ENCODE measurements around the gene IRAK3. TPM values are rescaled to one million over a fixed set of nuclear protein-coding genes. Genes with fewer than 3 reads are reported as not detected.

The IRAK3 gene
- total and polyA plus RNA-seq, 10 donors: 4.4 to 157 (median 73.5) TPM

DNA sequence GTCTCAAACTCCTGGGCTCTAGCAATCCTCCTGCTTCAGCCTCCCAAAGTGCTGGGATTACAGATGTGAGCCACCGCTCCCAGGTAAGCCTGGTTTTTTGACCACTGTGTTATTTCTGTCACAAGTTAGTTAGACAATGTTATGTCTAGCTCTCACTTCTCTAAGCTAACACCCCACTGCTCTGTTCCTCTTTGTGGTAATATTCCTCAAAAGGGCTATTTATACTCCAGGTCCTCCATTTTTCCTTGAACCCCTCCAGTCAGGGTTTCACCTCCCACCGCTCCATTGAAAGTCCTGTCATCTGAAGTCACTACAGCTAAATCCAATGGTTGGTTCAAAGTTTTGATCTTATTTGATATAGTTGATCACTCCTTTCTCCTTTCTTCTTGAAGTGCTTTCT is 5.1 kb downstream of the IRAK3 start:
- H3K27ac ChIP-seq: peak overlapping the region in 7 of 8 donors; percentile 11 to 99 (median 38)
- peaks cover 19 to 96% (median 65%) of the 10 kb centered on the region in 6 donors for H3K4me1 ChIP-seq
- 83 to 91% (median 85%) methylated on average over 2 of the region's 2 CpGs for WGBS, 5 donors

DNA sequence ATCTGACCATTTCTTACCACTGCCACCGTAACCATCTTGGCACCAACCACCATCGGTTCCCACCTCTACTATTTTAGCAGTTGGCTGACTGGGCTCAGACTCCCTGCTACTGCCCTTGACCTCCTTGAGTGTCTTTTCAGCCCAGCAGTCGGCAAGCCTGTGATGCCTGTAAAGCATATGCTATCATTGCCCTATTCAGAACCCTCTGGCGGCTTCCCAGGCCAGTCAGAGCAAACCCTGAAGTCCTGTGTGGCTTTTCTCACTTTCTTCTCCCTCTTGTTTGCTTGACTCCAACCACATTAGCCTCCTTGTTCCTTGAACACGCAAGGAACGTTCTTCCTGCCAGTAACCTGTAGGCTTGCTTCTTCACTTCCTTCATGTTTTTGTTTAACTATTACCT is 6.2 kb downstream of the IRAK3 start:
- peak in 1 of 3 donors; percentile 39 for TF ChIP-seq POLR2AphosphoS5 (IDR thresholded peaks at IDR 0.05)
- no peak for TF ChIP-seq POLR2A (IDR thresholded peaks at IDR 0.05)
- 47 to 70% (median 54%) methylated on average over 6 of the region's 6 CpGs for WGBS, 5 donors
- intact Hi-C loops (cut with DNase I; ENCODE audit: low total_unique reads): no loop called here

More for the DNA sequence above, 5.1 kb downstream of the IRAK3 start:
- H3K27me3 ChIP-seq (replicated peaks in 1 of 7): peaks cover 0 to 12% (median 0%) of the 10 kb centered on the region in 7 donors
- DNase-seq: no peak
- intact Hi-C loops (cut with DNase I; ENCODE audit: low total_unique reads): no loop called here
- H3K36me3 ChIP-seq: peaks cover 0 to 28% (median 0%) of the 10 kb centered on the region in 6 donors
- TF ChIP-seq, protein P1, sequence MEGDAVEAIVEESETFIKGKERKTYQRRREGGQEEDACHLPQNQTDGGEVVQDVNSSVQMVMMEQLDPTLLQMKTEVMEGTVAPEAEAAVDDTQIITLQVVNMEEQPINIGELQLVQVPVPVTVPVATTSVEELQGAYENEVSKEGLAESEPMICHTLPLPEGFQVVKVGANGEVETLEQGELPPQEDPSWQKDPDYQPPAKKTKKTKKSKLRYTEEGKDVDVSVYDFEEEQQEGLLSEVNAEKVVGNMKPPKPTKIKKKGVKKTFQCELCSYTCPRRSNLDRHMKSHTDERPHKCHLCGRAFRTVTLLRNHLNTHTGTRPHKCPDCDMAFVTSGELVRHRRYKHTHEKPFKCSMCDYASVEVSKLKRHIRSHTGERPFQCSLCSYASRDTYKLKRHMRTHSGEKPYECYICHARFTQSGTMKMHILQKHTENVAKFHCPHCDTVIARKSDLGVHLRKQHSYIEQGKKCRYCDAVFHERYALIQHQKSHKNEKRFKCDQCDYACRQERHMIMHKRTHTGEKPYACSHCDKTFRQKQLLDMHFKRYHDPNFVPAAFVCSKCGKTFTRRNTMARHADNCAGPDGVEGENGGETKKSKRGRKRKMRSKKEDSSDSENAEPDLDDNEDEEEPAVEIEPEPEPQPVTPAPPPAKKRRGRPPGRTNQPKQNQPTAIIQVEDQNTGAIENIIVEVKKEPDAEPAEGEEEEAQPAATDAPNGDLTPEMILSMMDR (IDR thresholded peaks at IDR 0.05 in 8 of 11, conservative IDR thresholded peaks at IDR 0.05 in 3 of 11): no peak
- no peak for TF ChIP-seq POLR2AphosphoS5 (IDR thresholded peaks at IDR 0.05)
- TF ChIP-seq POLR2A (IDR thresholded peaks at IDR 0.05): no peak
- no peak overlapping the region for H3K4me3 ChIP-seq
- no peaks in the 10 kb centered on the region for H3K9me3 ChIP-seq

DNA sequence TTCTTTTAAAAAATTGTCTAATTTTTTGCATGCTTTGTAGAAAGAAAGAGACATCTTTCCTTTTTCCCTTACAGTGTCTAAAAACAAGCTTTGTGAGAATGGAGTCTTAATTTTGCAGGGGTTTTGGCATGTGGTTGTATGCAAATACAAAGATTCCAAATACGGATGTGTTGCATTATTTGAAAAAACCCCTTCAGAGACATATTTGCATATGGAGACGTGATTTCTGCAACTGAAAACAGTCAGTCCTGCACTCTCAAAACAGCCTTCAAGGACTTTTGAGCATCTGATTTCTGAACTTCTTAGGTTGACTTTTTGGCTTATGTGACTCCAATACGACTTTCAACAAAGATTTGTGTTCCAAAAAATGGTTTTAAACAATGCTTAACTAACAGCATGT is 7.8 kb downstream of the IRAK3 start:
- no peak for TF ChIP-seq POLR2AphosphoS5 (IDR thresholded peaks at IDR 0.05)
- TF ChIP-seq, protein P1 (IDR thresholded peaks at IDR 0.05 in 8 of 11, conservative IDR thresholded peaks at IDR 0.05 in 3 of 11): no peak
- no peak for TF ChIP-seq POLR2A (IDR thresholded peaks at IDR 0.05)
- H3K4me3 ChIP-seq: no peak overlapping the region
- intact Hi-C loops (cut with DNase I; ENCODE audit: low total_unique reads): no loop called here
- 25 to 34% (median 28%) methylated on average over 3 of the region's 3 CpGs for WGBS, 5 donors
- peaks cover 19 to 78% (median 58%) of the 10 kb centered on the region in 6 donors for H3K4me1 ChIP-seq
- DNase-seq: no peak
- peak overlapping the region in 7 of 8 donors; percentile 20 to 99 (median 70) for H3K27ac ChIP-seq
- no peaks in the 10 kb centered on the region for H3K27me3 ChIP-seq (replicated peaks in 1 of 7)
- H3K9me3 ChIP-seq: peaks cover 0 to 8% (median 6%) of the 10 kb centered on the region in 8 donors
- peaks cover 0 to 39% (median 0%) of the 10 kb centered on the region in 6 donors for H3K36me3 ChIP-seq

More for the DNA sequence above, 6.2 kb downstream of the IRAK3 start:
- Histone ChIP-seq H3K27me3 (replicated peaks in 1 of 7) (peaks cover 0 to under 1% (median 0%) of the 10 kb centered on the region in 7 donors), H3K27ac (peak overlapping the region in 7 of 8 donors; percentile 22 to 99 (median 70)), H3K36me3 (peaks cover 0 to 28% (median 0%) of the 10 kb centered on the region in 6 donors), H3K4me1 (peaks cover 19 to 94% (median 65%) of the 10 kb centered on the region in 6 donors), H3K4me3 (no peak overlapping the region), H3K9me3 (peaks cover 0 to 6% (median 4%) of the 10 kb centered on the region in 8 donors)
- no peak for DNase-seq

DNA sequence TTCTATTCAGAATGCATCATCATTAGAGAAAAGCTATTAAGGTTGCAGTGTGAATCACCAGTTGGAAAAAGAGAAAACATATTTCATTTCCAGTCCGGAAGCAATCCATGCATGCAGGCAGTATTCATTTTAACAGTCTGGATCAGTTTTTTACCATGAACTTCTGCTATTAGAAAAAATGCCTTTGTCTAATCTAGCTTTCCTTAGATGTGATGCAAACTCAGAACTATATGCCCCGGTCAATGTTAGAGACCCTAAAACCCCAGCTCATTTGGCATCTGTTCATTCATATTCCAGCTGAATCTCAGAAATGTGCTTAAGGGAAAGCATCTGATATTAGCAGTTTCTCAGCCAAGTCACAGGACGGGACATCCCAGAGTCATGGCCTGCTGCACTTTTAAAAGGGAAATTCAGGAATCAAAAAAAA is 8.5 kb downstream of the IRAK3 start:
- peaks cover 0 to 8% (median 6%) of the 10 kb centered on the region in 8 donors for H3K9me3 ChIP-seq
- 52 to 75% (median 70%) methylated on average over 3 of the region's 3 CpGs for WGBS, 5 donors
- peak overlapping the region in 7 of 8 donors; percentile 20 to 99 (median 70) for H3K27ac ChIP-seq
- peaks cover 0 to 39% (median 0%) of the 10 kb centered on the region in 6 donors for H3K36me3 ChIP-seq
- H3K4me3 ChIP-seq: no peak overlapping the region
- H3K4me1 ChIP-seq: peaks cover 19 to 71% (median 57%) of the 10 kb centered on the region in 6 donors
- TF ChIP-seq, protein P1 (IDR thresholded peaks at IDR 0.05 in 8 of 11, conservative IDR thresholded peaks at IDR 0.05 in 3 of 11): no peak
- TF ChIP-seq POLR2A (IDR thresholded peaks at IDR 0.05) (no peak), POLR2AphosphoS5 (IDR thresholded peaks at IDR 0.05) (peak in 1 of 3 donors; percentile 19)
- intact Hi-C loops (cut with DNase I; ENCODE audit: low total_unique reads): no loop called here
- no peak for DNase-seq
- H3K27me3 ChIP-seq (replicated peaks in 1 of 7): no peaks in the 10 kb centered on the region
